ENCODE measurements around the gene NSF. TPM values are rescaled to one million over a fixed set of nuclear protein-coding genes. Genes with fewer than 3 reads are reported as not detected.
"Not testable (repeated sequence)": the region's sequence is repeated elsewhere in the genome, so short reads cannot be mapped to it uniquely, and the experiment has no call there.

Gene NSF
- total RNA-seq, 2 experiments from 2014 or later: 17.7 to 19.1 TPM

- H3K4me1 ChIP-seq (ENCODE audit: insufficient read depth, low read length); H3K27ac Mint-ChIP-seq; CTCF ChIA-PET; H3K36me3 Mint-ChIP-seq (ENCODE audit: low read depth); H3K4me3 Mint-ChIP-seq; POLR2A ChIA-PET; DNase-seq; H3K36me3 ChIP-seq (ENCODE audit: insufficient read depth, low read length); H3K4me3 ChIP-seq (ENCODE audit: low read length); H3K27me3 Mint-ChIP-seq; H3K9me3 Mint-ChIP-seq; intact Hi-C loops (cut with DNase I, micrococcal nuclease); H3K9me3 ChIP-seq (ENCODE audit: control insufficient read depth in 1 of 2, insufficient read depth in 1 of 2, low read length in 2 of 2); H3K4me1 Mint-ChIP-seq (ENCODE audit: low read depth); ATAC-seq (ENCODE audit: poor library complexity); H3K27me3 ChIP-seq (ENCODE audit: control insufficient read depth in 1 of 2, insufficient read depth in 2 of 2, low read length in 2 of 2); H3K27ac ChIP-seq (ENCODE audit: low read depth in 1 of 2, low read length in 2 of 2): not testable (repeated sequence)
Observed at GRCh38 chr17:46672777-46673176, 82.3 kb downstream of the NSF start.

- H3K9me3 ChIP-seq (ENCODE audit: control insufficient read depth in 1 of 2, insufficient read depth in 1 of 2, low read length in 2 of 2); H3K9me3 Mint-ChIP-seq; H3K4me1 Mint-ChIP-seq (ENCODE audit: low read depth); POLR2A ChIA-PET; H3K27me3 Mint-ChIP-seq; DNase-seq; H3K36me3 ChIP-seq (ENCODE audit: insufficient read depth, low read length); H3K4me3 Mint-ChIP-seq; intact Hi-C loops (cut with DNase I, micrococcal nuclease); H3K27ac ChIP-seq (ENCODE audit: low read depth in 1 of 2, low read length in 2 of 2); ATAC-seq (ENCODE audit: poor library complexity); H3K4me3 ChIP-seq (ENCODE audit: low read length); H3K4me1 ChIP-seq (ENCODE audit: insufficient read depth, low read length); H3K27ac Mint-ChIP-seq; H3K27me3 ChIP-seq (ENCODE audit: control insufficient read depth in 1 of 2, insufficient read depth in 2 of 2, low read length in 2 of 2); H3K36me3 Mint-ChIP-seq (ENCODE audit: low read depth); CTCF ChIA-PET: not testable (repeated sequence)
Observed at GRCh38 chr17:46677819-46678218, 87.3 kb downstream of the NSF start.

GRCh38 chr17:46683653-46684052 lies 93.2 kb downstream of the NSF start:
- intact Hi-C loops (cut with DNase I, micrococcal nuclease): not testable (repeated sequence)

GRCh38 chr17:46685284-46685683 lies 94.8 kb downstream of the NSF start:
- H3K27me3 Mint-ChIP-seq; CTCF ChIA-PET; intact Hi-C loops (cut with DNase I, micrococcal nuclease); H3K36me3 Mint-ChIP-seq (ENCODE audit: low read depth); H3K4me1 ChIP-seq (ENCODE audit: insufficient read depth, low read length); DNase-seq; H3K27ac Mint-ChIP-seq; POLR2A ChIA-PET; H3K27me3 ChIP-seq (ENCODE audit: control insufficient read depth in 1 of 2, insufficient read depth in 2 of 2, low read length in 2 of 2); H3K4me1 Mint-ChIP-seq (ENCODE audit: low read depth); H3K4me3 ChIP-seq (ENCODE audit: low read length); H3K9me3 ChIP-seq (ENCODE audit: control insufficient read depth in 1 of 2, insufficient read depth in 1 of 2, low read length in 2 of 2); ATAC-seq (ENCODE audit: poor library complexity); H3K27ac ChIP-seq (ENCODE audit: low read depth in 1 of 2, low read length in 2 of 2); H3K4me3 Mint-ChIP-seq; H3K36me3 ChIP-seq (ENCODE audit: insufficient read depth, low read length); H3K9me3 Mint-ChIP-seq: not testable (repeated sequence)

More at GRCh38 chr17:46683653-46684052, 93.2 kb downstream of the NSF start:
- POLR2A ChIA-PET; H3K27me3 Mint-ChIP-seq; DNase-seq; H3K27ac ChIP-seq (ENCODE audit: low read depth in 1 of 2, low read length in 2 of 2); H3K4me1 ChIP-seq (ENCODE audit: insufficient read depth, low read length); CTCF ChIA-PET; ATAC-seq (ENCODE audit: poor library complexity); H3K9me3 Mint-ChIP-seq; H3K4me3 Mint-ChIP-seq; H3K36me3 ChIP-seq (ENCODE audit: insufficient read depth, low read length); H3K27ac Mint-ChIP-seq; H3K9me3 ChIP-seq (ENCODE audit: control insufficient read depth in 1 of 2, insufficient read depth in 1 of 2, low read length in 2 of 2); H3K4me1 Mint-ChIP-seq (ENCODE audit: low read depth); H3K27me3 ChIP-seq (ENCODE audit: control insufficient read depth in 1 of 2, insufficient read depth in 2 of 2, low read length in 2 of 2); H3K36me3 Mint-ChIP-seq (ENCODE audit: low read depth); H3K4me3 ChIP-seq (ENCODE audit: low read length): not testable (repeated sequence)

- CTCF ChIA-PET: not testable (repeated sequence)
Observed at GRCh38 chr17:46692196-46692595, 101.7 kb downstream of the NSF start.

GRCh38 chr17:46693283-46693682 lies 102.8 kb downstream of the NSF start:
- H3K4me3 ChIP-seq (ENCODE audit: low read length); ATAC-seq (ENCODE audit: poor library complexity); H3K36me3 ChIP-seq (ENCODE audit: insufficient read depth, low read length); H3K27me3 Mint-ChIP-seq; H3K4me1 Mint-ChIP-seq (ENCODE audit: low read depth); H3K27ac Mint-ChIP-seq; intact Hi-C loops (cut with DNase I, micrococcal nuclease); H3K36me3 Mint-ChIP-seq (ENCODE audit: low read depth); H3K4me1 ChIP-seq (ENCODE audit: insufficient read depth, low read length); DNase-seq; H3K27me3 ChIP-seq (ENCODE audit: control insufficient read depth in 1 of 2, insufficient read depth in 2 of 2, low read length in 2 of 2); H3K9me3 Mint-ChIP-seq; POLR2A ChIA-PET; H3K27ac ChIP-seq (ENCODE audit: low read depth in 1 of 2, low read length in 2 of 2); H3K9me3 ChIP-seq (ENCODE audit: control insufficient read depth in 1 of 2, insufficient read depth in 1 of 2, low read length in 2 of 2); CTCF ChIA-PET; H3K4me3 Mint-ChIP-seq: not testable (repeated sequence)

More at GRCh38 chr17:46692196-46692595, 101.7 kb downstream of the NSF start:
- DNase-seq; POLR2A ChIA-PET; H3K9me3 Mint-ChIP-seq; H3K4me1 ChIP-seq (ENCODE audit: insufficient read depth, low read length); H3K9me3 ChIP-seq (ENCODE audit: control insufficient read depth in 1 of 2, insufficient read depth in 1 of 2, low read length in 2 of 2); H3K27me3 Mint-ChIP-seq; H3K4me1 Mint-ChIP-seq (ENCODE audit: low read depth); H3K27me3 ChIP-seq (ENCODE audit: control insufficient read depth in 1 of 2, insufficient read depth in 2 of 2, low read length in 2 of 2); H3K36me3 Mint-ChIP-seq (ENCODE audit: low read depth); H3K27ac Mint-ChIP-seq; ATAC-seq (ENCODE audit: poor library complexity); intact Hi-C loops (cut with DNase I, micrococcal nuclease); H3K27ac ChIP-seq (ENCODE audit: low read depth in 1 of 2, low read length in 2 of 2); H3K4me3 Mint-ChIP-seq; H3K4me3 ChIP-seq (ENCODE audit: low read length); H3K36me3 ChIP-seq (ENCODE audit: insufficient read depth, low read length): not testable (repeated sequence)

GRCh38 chr17:46696522-46696921 lies 106.1 kb downstream of the NSF start:
- H3K36me3 Mint-ChIP-seq (ENCODE audit: low read depth); intact Hi-C loops (cut with DNase I, micrococcal nuclease); H3K27me3 ChIP-seq (ENCODE audit: control insufficient read depth in 1 of 2, insufficient read depth in 2 of 2, low read length in 2 of 2); POLR2A ChIA-PET; H3K27ac Mint-ChIP-seq; H3K36me3 ChIP-seq (ENCODE audit: insufficient read depth, low read length); H3K4me1 ChIP-seq (ENCODE audit: insufficient read depth, low read length); DNase-seq; H3K4me1 Mint-ChIP-seq (ENCODE audit: low read depth); ATAC-seq (ENCODE audit: poor library complexity); H3K4me3 ChIP-seq (ENCODE audit: low read length); H3K4me3 Mint-ChIP-seq; H3K9me3 ChIP-seq (ENCODE audit: control insufficient read depth in 1 of 2, insufficient read depth in 1 of 2, low read length in 2 of 2); H3K27ac ChIP-seq (ENCODE audit: low read depth in 1 of 2, low read length in 2 of 2); CTCF ChIA-PET; H3K9me3 Mint-ChIP-seq; H3K27me3 Mint-ChIP-seq: not testable (repeated sequence)
